Anterior cingulate cortex (tissue), 58 donors: Measurements from ENCODE around the gene NGDN.
"Not testable (repeated sequence)": the region's sequence is repeated elsewhere in the genome, so short reads cannot be mapped to it uniquely, and the experiment has no call there.

Experiments used
- DNase-seq, 58 donors: peaks; one replicate each; lab custom pipeline; 2025; lab: John Stamatoyannopoulos, UW

Gene NGDN

GRCh38 chr14:23469127-23469905 is at the start of gene NGDN:
TSS of gene NGDN (plus strand) at chr14:23469703. CDS start at chr14:23469716, 13 bp downstream.
- peak; percentile 72 to 100 (median 96) for DNase-seq

GRCh38 chr14:23421594-23421993 is 47.9 kb upstream of the NGDN start:
- DNase-seq, result no peak

GRCh38 chr14:23423657-23424056 is 45.8 kb upstream of the NGDN start:
- DNase-seq, result no peak

- DNase-seq, result no peak
Observed at GRCh38 chr14:23425169-23425568, 44.3 kb upstream of the NGDN start.

- not testable (repeated sequence) for DNase-seq
Observed at GRCh38 chr14:23425798-23426197, 43.7 kb upstream of the NGDN start.

GRCh38 chr14:23428686-23429495 is 40.6 kb upstream of the NGDN start:
- no peak for DNase-seq

- DNase-seq, result peak in 1 of 58 donors; percentile 27
Observed at GRCh38 chr14:23430016-23430722, 39.3 kb upstream of the NGDN start.

GRCh38 chr14:23430723-23431085 is 38.8 kb upstream of the NGDN start:
- peak in 43 of 58 donors; percentile 7 to 85 (median 39) for DNase-seq

GRCh38 chr14:23431486-23431885 is 38.0 kb upstream of the NGDN start:
- DNase-seq, result no peak

GRCh38 chr14:23432102-23432925 is 37.2 kb upstream of the NGDN start:
- DNase-seq, result no peak

GRCh38 chr14:23432946-23433345 is 36.6 kb upstream of the NGDN start:
- DNase-seq, result no peak

- DNase-seq, result no peak
Observed at GRCh38 chr14:23433457-23433856, 36.0 kb upstream of the NGDN start.

- DNase-seq, result peak in 3 of 58 donors; percentile 7 to 44 (median 7)
Observed at GRCh38 chr14:23434488-23435222, 34.8 kb upstream of the NGDN start.

- peak in 1 of 58 donors; percentile 23 for DNase-seq
Observed at GRCh38 chr14:23435543-23436326, 33.8 kb upstream of the NGDN start, which contains the start of gene MYH7. TSS of gene MYH7 (minus strand) at chr14:23435660. CDS start at chr14:23433732, 1,928 bp downstream.

GRCh38 chr14:23436327-23437132 is 33.0 kb upstream of the NGDN start:
- peak in 53 of 58 donors; percentile 14 to 84 (median 53) for DNase-seq

- DNase-seq, result no peak
Observed at GRCh38 chr14:23437133-23438100, 32.1 kb upstream of the NGDN start.
